Chondrocyte (in vitro differentiated cells): ENCODE results near the gene RGMB. TPM values are rescaled to one million over a fixed set of nuclear protein-coding genes. Genes with fewer than 3 reads are reported as not detected.

Experiments used
- DNase-seq: peaks from one replicate; pipeline ENCODE4 v3.0.0; 2021; ENCODE audit warnings: mixed read lengths, low spot score
- H3K27ac Mint-ChIP-seq: one replicate; pipeline ENCODE4 v1.8.0; 2021; ENCODE audit warnings: mild to moderate bottlenecking, moderate library complexity, mixed read lengths; ENCODE audit not compliant: unreplicated experiment
- H3K27me3 Mint-ChIP-seq: 2 replicates; pipeline ENCODE4 v1.8.0; 2021; ENCODE audit warnings: low read depth, mixed read lengths
- H3K36me3 Mint-ChIP-seq: 2 replicates; pipeline ENCODE4 v1.8.0; 2021; ENCODE audit warnings: low read depth, mixed read lengths
- H3K4me1 Mint-ChIP-seq: 2 replicates; pipeline ENCODE4 v1.8.0; 2021; ENCODE audit warnings: low read depth, mild to moderate bottlenecking, mixed read lengths
- H3K4me3 Mint-ChIP-seq: one replicate; pipeline ENCODE4 v1.8.0; 2021; ENCODE audit warnings: mild to moderate bottlenecking, moderate library complexity, mixed read lengths; ENCODE audit not compliant: unreplicated experiment
- H3K9me3 Mint-ChIP-seq: 2 replicates; pipeline ENCODE4 v1.8.0; 2021; ENCODE audit warnings: low read depth, mixed read lengths
- CTCF ChIP-seq: fragments of 200-600 bp; sonication (generic); IDR thresholded peaks from 2 replicates; pipeline ENCODE4 v1.5.0; 2021; ENCODE audit warnings: antibody characterized with exemption, mild to moderate bottlenecking, moderate library complexity
- total RNA-seq: library from RNA; stranded (reverse); gene quantifications from 3 replicates; pipeline ENCODE4 v1.2.1, GENCODE V29; 2021

RGMB gene
- total RNA-seq, 1 donor from 2014 or later: 28.5 TPM

GRCh38 chr5:98844865-98845264, 71.4 kb downstream of the RGMB start:
- Mint-ChIP-seq H3K9me3 (peaks cover 9% of the 10 kb centered on the region), H3K4me3 (no peak overlapping the region), H3K36me3 (no peaks in the 10 kb centered on the region), H3K27ac (no peak overlapping the region), H3K4me1 (peaks cover 10% of the 10 kb centered on the region), H3K27me3 (no peaks in the 10 kb centered on the region)
- no peak for TF ChIP-seq CTCF
- no peak for DNase-seq

- H3K27ac Mint-ChIP-seq: no peak overlapping the region
- TF ChIP-seq CTCF: no peak
- peaks cover 9% of the 10 kb centered on the region for H3K9me3 Mint-ChIP-seq
- peaks cover under 1% of the 10 kb centered on the region for H3K36me3 Mint-ChIP-seq
- H3K4me3 Mint-ChIP-seq: no peak overlapping the region
- no peak for DNase-seq
- H3K27me3 Mint-ChIP-seq: no peaks in the 10 kb centered on the region
- peaks cover 10% of the 10 kb centered on the region for H3K4me1 Mint-ChIP-seq
Observed at GRCh38 chr5:98845878-98846277, 72.4 kb downstream of the RGMB start.

Other genes starting within 250 kb of the RGMB start
- 24.5 to 27.0 TPM (median 24.6 TPM) in 3 replicates for gene CHD1, start 155.3 kb downstream of the RGMB start, total RNA-seq